ENCODE data around the gene CAPG. TPM values are rescaled to one million over a fixed set of nuclear protein-coding genes. Genes with fewer than 3 reads are reported as not detected.

The CAPG gene
- total and polyA plus RNA-seq, 10 of the 15 experiments (the other 5 are each of a cell fraction or from before 2014, with no cell fraction given), result 26.3 to 192 (median 100) TPM

- Histone ChIP-seq H3K36me3 (ENCODE audit: control insufficient read depth in 2 of 2, insufficient read depth in 2 of 2, low read length in 1 of 2) (no peaks in the 10 kb centered on the region), H3K9ac (ENCODE audit: control insufficient read depth, insufficient read depth, low read length) (no peak overlapping the region), H2AFZ (ENCODE audit: control insufficient read depth, low read depth, low read length) (no peak overlapping the region), H3K4me2 (ENCODE audit: control insufficient read depth, insufficient read depth) (no peak overlapping the region), H3K4me1 (ENCODE audit: control insufficient read depth, insufficient read depth, low read length) (no peaks in the 10 kb centered on the region), H3K27me3 (replicated peaks in 1 of 2; ENCODE audit: control insufficient read depth in 2 of 2, insufficient read depth in 2 of 2, low read length in 1 of 2) (no peaks in the 10 kb centered on the region; a peak in 1 of 4 replicates), H4K20me1 (ENCODE audit: control insufficient read depth, insufficient read depth) (no peaks in the 10 kb centered on the region), H3K79me2 (ENCODE audit: control insufficient read depth, insufficient read depth, low read length) (no peaks in the 10 kb centered on the region), H3K27ac (ENCODE audit: control insufficient read depth, insufficient read depth) (no peak overlapping the region), H3K9me3 (replicated peaks; ENCODE audit: control insufficient read depth, insufficient read depth, low read length) (no peaks in the 10 kb centered on the region), H3K4me3 (no peak overlapping the region)
- ChIA-PET RAD21 (ENCODE audit: unreplicated experiment) (no interaction called here), CTCF (interaction anchor here (1.0 kb wide), 1 partner anchor 10 kb away, joined by 3 read pairs; no protein-coding TSS in a partner anchor), SMC1A (ENCODE audit: uncharacterized antibody, unreplicated experiment) (interaction anchor here (0.7 to 1.5 kb wide), 4 partner anchors 73 to 249 kb away, joined by 3 to 4 read pairs (median 3); no protein-coding TSS in a partner anchor), POLR2A (no interaction called here)
- in situ Hi-C loops (cut with MboI), result no loop called here
- ATAC-seq (no peak), DNase-seq (ENCODE audit: low read depth, low spot score) (no peak), FAIRE-seq (no peak)
- BruUV-seq (replicated peaks), result no TSS peak
- TF ChIP-seq NFYB (IDR thresholded peaks at IDR 0.05; ENCODE audit: insufficient read depth, low read depth, low read length) (0 out of 2 replicates have a peak, but pooled peaks have one; percentile 35), KLF5 (IDR thresholded peaks at IDR 0.05; ENCODE audit: partially characterized antibody) (no peak)
- intact Hi-C loops (cut with micrococcal nuclease; ENCODE audit: unreplicated experiment), result no loop called here
- 73% methylated on average over 1 of the region's 1 CpG for WGBS (ENCODE audit: insufficient coverage, insufficient replicate concordance, low lambda C conversion rate, missing lambda C conversion rate)
These were observed 45.5 kb upstream of the CAPG start for GRCh38 chr2:85455552-85456090.

DNA sequence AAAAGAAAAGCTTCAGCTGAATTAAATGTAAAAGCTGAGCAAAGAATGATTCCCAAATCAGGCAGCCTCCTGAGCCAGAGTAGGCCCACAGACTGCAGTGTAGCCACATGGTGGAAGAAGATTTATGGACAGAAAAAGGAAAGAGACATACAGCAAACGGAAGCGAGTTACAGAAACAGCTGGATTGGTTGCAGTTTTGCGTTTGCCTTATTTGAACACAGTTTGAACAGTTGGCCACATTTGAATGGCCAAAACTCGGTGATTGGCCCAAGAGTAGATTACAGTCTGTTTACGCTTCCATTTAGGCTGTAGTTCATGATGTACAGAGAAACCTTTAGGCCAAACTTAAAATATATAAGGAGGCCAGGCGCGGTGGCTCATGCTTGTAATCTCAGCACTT is 43.4 kb upstream of the CAPG start:
- H3K27me3 ChIP-seq (replicated peaks in 1 of 2; ENCODE audit: control insufficient read depth in 2 of 2, insufficient read depth in 2 of 2, low read length in 1 of 2), result no peaks in the 10 kb centered on the region; a peak in 1 of 4 replicates
- H3K9ac ChIP-seq (ENCODE audit: control insufficient read depth, insufficient read depth, low read length), result no peak overlapping the region
- BruUV-seq (replicated peaks), result no TSS peak
- H3K4me2 ChIP-seq (ENCODE audit: control insufficient read depth, insufficient read depth), result no peak overlapping the region
- H3K4me3 ChIP-seq, result no peak overlapping the region
- H2AFZ ChIP-seq (ENCODE audit: control insufficient read depth, low read depth, low read length), result no peak overlapping the region
- ChIA-PET SMC1A (ENCODE audit: uncharacterized antibody, unreplicated experiment) (interaction anchor here (0.5 kb wide), 1 partner anchor 44 kb away, joined by 4 read pairs; no protein-coding TSS in a partner anchor), RAD21 (ENCODE audit: unreplicated experiment) (no interaction called here), CTCF (no interaction called here), POLR2A (no interaction called here)
- TF ChIP-seq RUNX3 (IDR thresholded peaks at IDR 0.05; ENCODE audit: low read length) (no peak), ZNF687 (IDR thresholded peaks at IDR 0.05) (no peak), CBX5 (IDR thresholded peaks at IDR 0.05; ENCODE audit: low read depth) (no peak), ZNF207 (IDR thresholded peaks at IDR 0.05; ENCODE audit: borderline replicate concordance) (no peak), WRNIP1 (IDR thresholded peaks at IDR 0.05; ENCODE audit: borderline replicate concordance, low read depth, low read length) (no peak), SUPT20H (IDR thresholded peaks at IDR 0.05; ENCODE audit: borderline replicate concordance, control insufficient read depth, low read depth, low read length) (no peak)
- DNase-seq (ENCODE audit: low read depth, low spot score), result no peak
- no peaks in the 10 kb centered on the region for H4K20me1 ChIP-seq (ENCODE audit: control insufficient read depth, insufficient read depth)
- no peaks in the 10 kb centered on the region for H3K79me2 ChIP-seq (ENCODE audit: control insufficient read depth, insufficient read depth, low read length)
- no peaks in the 10 kb centered on the region for H3K36me3 ChIP-seq (ENCODE audit: control insufficient read depth in 2 of 2, insufficient read depth in 2 of 2, low read length in 1 of 2)
- H3K9me3 ChIP-seq (replicated peaks; ENCODE audit: control insufficient read depth, insufficient read depth, low read length), result no peaks in the 10 kb centered on the region
- FAIRE-seq, result no peak
- no peak for ATAC-seq
- H3K4me1 ChIP-seq (ENCODE audit: control insufficient read depth, insufficient read depth, low read length), result no peaks in the 10 kb centered on the region
- intact Hi-C loops (cut with micrococcal nuclease; ENCODE audit: unreplicated experiment), result no loop called here
- no peak overlapping the region for H3K27ac ChIP-seq (ENCODE audit: control insufficient read depth, insufficient read depth)
- in situ Hi-C loops (cut with MboI), result no loop called here
- 55% methylated on average over 7 of the region's 7 CpGs for WGBS (ENCODE audit: insufficient coverage, insufficient replicate concordance, low lambda C conversion rate, missing lambda C conversion rate)
